Naive thymus-derived CD4-positive, alpha-beta T cell (primary cell): Measurements from ENCODE around the gene ROBO2. TPM values are rescaled to one million over a fixed set of nuclear protein-coding genes. Genes with fewer than 3 reads are reported as not detected.

Experiments used
- ATAC-seq: fragments of 150-1000 bp; cut with Tn5 transposase; 2 replicates; pipeline ENCODE4 v1.10.0; 2021; ENCODE audit warnings: mild to moderate bottlenecking, moderate library complexity
- CTCF ChIA-PET: fragments of 350-600 bp; sonication (Branson Sonifier 250); formaldehyde crosslinking; loops from one replicate; lab custom pipeline; 2021; ENCODE audit warnings: antibody characterized with exemption; lab: Charles Lee
- POLR2A ChIA-PET: fragments of 350-600 bp; sonication (Branson Sonifier 250); formaldehyde crosslinking; loops from one replicate; lab custom pipeline; 2021; ENCODE audit warnings: antibody characterized with exemption, inconsistent platforms; lab: Charles Lee
- DNase-seq, 9 donors: peaks; one replicate each; pipeline versions ENCODE4 v3.0.0 to v3.0.0-alpha.2; 2020 to 2022; ENCODE audit warnings: mixed read lengths in 1 of 9
- H3K27ac ChIP-seq: one replicate; pipeline ENCODE4 v1.7.0; 2013; ENCODE audit warnings: mild to moderate bottlenecking, low read depth, low read length, moderate library complexity
- H3K27me3 ChIP-seq, 2 donors: one replicate each; pipeline ENCODE4 v1.7.0; 2013; ENCODE audit warnings: low read length in 2 of 2, mild to moderate bottlenecking in 2 of 2, moderate library complexity in 2 of 2; ENCODE audit not compliant: control insufficient read depth in 2 of 2, insufficient read depth in 2 of 2
- H3K36me3 ChIP-seq, 3 experiments: 1 replicate in 2 of 3; 2 replicates in 1 of 3; pipeline ENCODE4 v1.7.0; 2013; ENCODE audit warnings: low read length in 3 of 3, mild to moderate bottlenecking in 3 of 3, moderate library complexity in 1 of 3; ENCODE audit not compliant: insufficient read depth in 3 of 3, control insufficient read depth in 2 of 3
- H3K4me1 ChIP-seq, 2 donors: one replicate each; pipeline ENCODE4 v1.7.0; 2013; ENCODE audit warnings: low read length in 2 of 2, mild to moderate bottlenecking in 2 of 2, moderate library complexity in 1 of 2; ENCODE audit not compliant: control insufficient read depth in 2 of 2, insufficient read depth in 2 of 2
- H3K4me3 ChIP-seq: 2 replicates; pipeline ENCODE4 v1.7.0; 2013; ENCODE audit warnings: mild to moderate bottlenecking, low read length
- H3K9me3 ChIP-seq, 3 experiments: 1 replicate in 2 of 3; 2 replicates in 1 of 3; pipeline ENCODE4 v1.7.0; 2013; ENCODE audit warnings: low read length in 3 of 3; ENCODE audit not compliant: control insufficient read depth in 2 of 3
- H3K27ac Mint-ChIP-seq, 9 donors: one replicate each; pipeline ENCODE4 v1.8.0; 2020 to 2022; ENCODE audit warnings: mixed read lengths in 9 of 9, mild to moderate bottlenecking in 8 of 9, moderate library complexity in 5 of 9, inconsistent platforms in 2 of 9
- H3K27me3 Mint-ChIP-seq, 5 donors: one replicate each; pipeline ENCODE4 v1.8.0; 2021 to 2022; ENCODE audit warnings: mixed read lengths in 5 of 5, mild to moderate bottlenecking in 1 of 5
- H3K36me3 Mint-ChIP-seq, 5 donors: one replicate each; pipeline ENCODE4 v1.8.0; 2020 to 2022; ENCODE audit warnings: mixed read lengths in 5 of 5, mild to moderate bottlenecking in 3 of 5, inconsistent platforms in 1 of 5
- H3K4me1 Mint-ChIP-seq, 7 donors: one replicate each; pipeline ENCODE4 v1.8.0; 2020 to 2022; ENCODE audit warnings: mixed read lengths in 7 of 7, mild to moderate bottlenecking in 3 of 7, inconsistent platforms in 1 of 7
- H3K4me3 Mint-ChIP-seq, 10 donors: one replicate each; pipeline ENCODE4 v1.8.0; 2020 to 2022; ENCODE audit warnings: mild to moderate bottlenecking in 10 of 10, mixed read lengths in 10 of 10, moderate library complexity in 6 of 10, inconsistent platforms in 2 of 10
- H3K9me3 Mint-ChIP-seq, 11 donors: one replicate each; pipeline ENCODE4 v1.8.0; 2020 to 2022; ENCODE audit warnings: mixed read lengths in 11 of 11, mild to moderate bottlenecking in 4 of 11, inconsistent platforms in 1 of 11, moderate library complexity in 1 of 11
- intact Hi-C, 2 donors: fragments of 100-400 bp; cut with micrococcal nuclease; formaldehyde crosslinking; loops; one replicate each; pipeline ENCODE4 v1.15.1; 2023
- polyA plus RNA-seq, 2 donors: library from polyadenylated mRNA; unstranded; fragments of 300-500 nt; fragmentation: Illumina TruSeq; gene quantifications; one replicate each; pipeline ENCODE4 v1.2.3, GENCODE V29; 2021
- total RNA-seq, 6 experiments: library from RNA in 5 of 6; stranded (reverse) in 5 of 6; gene quantifications; 1 replicate in 5 of 6; 2 replicates in 1 of 6; pipeline ENCODE4 v1.2.3 and lab custom pipeline; 2021 to 2026

The ROBO2 gene
- total and polyA plus RNA-seq, 7 experiments from 2014 or later, result not detected

- H3K9me3 ChIP-seq, result no peaks in the 10 kb centered on the region
- no peaks in the 10 kb centered on the region for H3K36me3 ChIP-seq
- peaks cover 0 to 3% (median 0%) of the 10 kb centered on the region in 5 donors for H3K36me3 Mint-ChIP-seq
- DNase-seq (no peak), ATAC-seq (no peak)
- H3K4me3 Mint-ChIP-seq, result no peak overlapping the region
- intact Hi-C loops, result no loop called here
- no peak overlapping the region for H3K4me3 ChIP-seq
- peaks cover 0 to 7% (median 4%) of the 10 kb centered on the region in 11 donors for H3K9me3 Mint-ChIP-seq
- H3K4me1 Mint-ChIP-seq, result no peaks in the 10 kb centered on the region
- H3K27me3 Mint-ChIP-seq, result no peaks in the 10 kb centered on the region
- H3K27me3 ChIP-seq, result no peaks in the 10 kb centered on the region
- H3K27ac ChIP-seq, result no peak overlapping the region
- CTCF ChIA-PET, result no interaction called here
- no peaks in the 10 kb centered on the region for H3K4me1 ChIP-seq
- POLR2A ChIA-PET, result no interaction called here
- H3K27ac Mint-ChIP-seq, result no peak overlapping the region
These were observed 40.2 kb downstream of the ROBO2 start for GRCh38 chr3:77079988-77080610.

- ChIA-PET POLR2A (no interaction called here), CTCF (no interaction called here)
- DNase-seq (no peak), ATAC-seq (no peak)
- peaks cover 0 to 3% (median 0%) of the 10 kb centered on the region in 5 donors for H3K36me3 Mint-ChIP-seq
- Histone ChIP-seq H3K4me3 (no peak overlapping the region), H3K27me3 (no peaks in the 10 kb centered on the region), H3K4me1 (no peaks in the 10 kb centered on the region), H3K36me3 (no peaks in the 10 kb centered on the region), H3K27ac (no peak overlapping the region), H3K9me3 (no peaks in the 10 kb centered on the region)
- intact Hi-C loops, result no loop called here
- H3K27me3 Mint-ChIP-seq, result no peaks in the 10 kb centered on the region
- H3K9me3 Mint-ChIP-seq, result peaks cover 0 to 7% (median 3%) of the 10 kb centered on the region in 11 donors
- no peak overlapping the region for H3K4me3 Mint-ChIP-seq
- H3K27ac Mint-ChIP-seq, result no peak overlapping the region
- H3K4me1 Mint-ChIP-seq, result no peaks in the 10 kb centered on the region
These were observed 41.4 kb downstream of the ROBO2 start for GRCh38 chr3:77081240-77081661.

GRCh38 chr3:77084511-77084910 is 44.6 kb downstream of the ROBO2 start:
- H3K27me3 ChIP-seq, result no peaks in the 10 kb centered on the region
- no peaks in the 10 kb centered on the region for H3K36me3 Mint-ChIP-seq
- no peaks in the 10 kb centered on the region for H3K9me3 ChIP-seq
- ChIA-PET POLR2A (no interaction called here), CTCF (no interaction called here)
- no peak for ATAC-seq
- intact Hi-C loops, result no loop called here
- no peaks in the 10 kb centered on the region for H3K36me3 ChIP-seq
- no peak overlapping the region for H3K27ac Mint-ChIP-seq
- H3K27ac ChIP-seq, result no peak overlapping the region
- no peaks in the 10 kb centered on the region for H3K4me1 ChIP-seq
- H3K27me3 Mint-ChIP-seq, result no peaks in the 10 kb centered on the region
- no peak for DNase-seq
- H3K4me3 Mint-ChIP-seq, result no peak overlapping the region
- H3K9me3 Mint-ChIP-seq, result peaks cover 0 to 7% (median 0%) of the 10 kb centered on the region in 11 donors
- no peak overlapping the region for H3K4me3 ChIP-seq
- H3K4me1 Mint-ChIP-seq, result no peaks in the 10 kb centered on the region

GRCh38 chr3:77086408-77086807 is 46.5 kb downstream of the ROBO2 start:
- ChIA-PET CTCF (no interaction called here), POLR2A (no interaction called here)
- no peaks in the 10 kb centered on the region for H3K36me3 ChIP-seq
- no peaks in the 10 kb centered on the region for H3K27me3 ChIP-seq
- Mint-ChIP-seq H3K27me3 (no peaks in the 10 kb centered on the region), H3K9me3 (peaks cover 0 to 7% (median 0%) of the 10 kb centered on the region in 11 donors), H3K4me3 (no peak overlapping the region), H3K4me1 (no peaks in the 10 kb centered on the region), H3K36me3 (no peaks in the 10 kb centered on the region), H3K27ac (no peak overlapping the region)
- intact Hi-C loops, result no loop called here
- no peaks in the 10 kb centered on the region for H3K9me3 ChIP-seq
- ATAC-seq (no peak), DNase-seq (no peak)
- H3K4me3 ChIP-seq, result no peak overlapping the region
- no peak overlapping the region for H3K27ac ChIP-seq
- no peaks in the 10 kb centered on the region for H3K4me1 ChIP-seq

- H3K4me3 Mint-ChIP-seq, result no peak overlapping the region
- no peaks in the 10 kb centered on the region for H3K36me3 ChIP-seq
- intact Hi-C loops, result no loop called here
- no peaks in the 10 kb centered on the region for H3K27me3 ChIP-seq
- no peaks in the 10 kb centered on the region for H3K4me1 ChIP-seq
- no peak for DNase-seq
- no peaks in the 10 kb centered on the region for H3K36me3 Mint-ChIP-seq
- H3K4me3 ChIP-seq, result no peak overlapping the region
- peaks cover 0 to 6% (median 3%) of the 10 kb centered on the region in 11 donors for H3K9me3 Mint-ChIP-seq
- H3K9me3 ChIP-seq, result no peaks in the 10 kb centered on the region
- no peak overlapping the region for H3K27ac Mint-ChIP-seq
- ChIA-PET CTCF (no interaction called here), POLR2A (no interaction called here)
- H3K4me1 Mint-ChIP-seq, result no peaks in the 10 kb centered on the region
- ATAC-seq, result no peak
- no peaks in the 10 kb centered on the region for H3K27me3 Mint-ChIP-seq
- H3K27ac ChIP-seq, result no peak overlapping the region
These were observed 51.9 kb downstream of the ROBO2 start for GRCh38 chr3:77091809-77092208.

- H3K27me3 ChIP-seq, result no peaks in the 10 kb centered on the region
- no peak overlapping the region for H3K27ac ChIP-seq
- Mint-ChIP-seq H3K27me3 (no peaks in the 10 kb centered on the region), H3K9me3 (peaks cover 1 to 15% (median 5%) of the 10 kb centered on the region in 11 donors), H3K36me3 (no peaks in the 10 kb centered on the region), H3K4me3 (no peak overlapping the region), H3K4me1 (no peaks in the 10 kb centered on the region), H3K27ac (no peak overlapping the region)
- intact Hi-C loops, result no loop called here
- CTCF ChIA-PET, result no interaction called here
- H3K36me3 ChIP-seq, result no peaks in the 10 kb centered on the region
- POLR2A ChIA-PET, result no interaction called here
- H3K4me1 ChIP-seq, result no peaks in the 10 kb centered on the region
- no peak overlapping the region for H3K4me3 ChIP-seq
- no peak for ATAC-seq
- no peak for DNase-seq
- H3K9me3 ChIP-seq, result no peaks in the 10 kb centered on the region
These were observed 53.2 kb downstream of the ROBO2 start for GRCh38 chr3:77093101-77093500.

GRCh38 chr3:77096145-77096544 is 56.2 kb downstream of the ROBO2 start:
- Mint-ChIP-seq H3K36me3 (no peaks in the 10 kb centered on the region), H3K4me1 (no peaks in the 10 kb centered on the region), H3K27me3 (no peaks in the 10 kb centered on the region), H3K27ac (no peak overlapping the region), H3K9me3 (peaks cover 0 to 16% (median 6%) of the 10 kb centered on the region in 11 donors), H3K4me3 (no peak overlapping the region)
- DNase-seq (no peak), ATAC-seq (no peak)
- H3K4me1 ChIP-seq, result no peaks in the 10 kb centered on the region
- H3K36me3 ChIP-seq, result no peaks in the 10 kb centered on the region
- H3K4me3 ChIP-seq, result no peak overlapping the region
- no peak overlapping the region for H3K27ac ChIP-seq
- intact Hi-C loops, result no loop called here
- POLR2A ChIA-PET, result no interaction called here
- CTCF ChIA-PET, result no interaction called here
- H3K9me3 ChIP-seq, result no peaks in the 10 kb centered on the region
- H3K27me3 ChIP-seq, result no peaks in the 10 kb centered on the region
